Spleen (tissue), 11 donors: ENCODE data around the gene AP2M1. TPM values are rescaled to one million over a fixed set of nuclear protein-coding genes. Genes with fewer than 3 reads are reported as not detected.

Experiments
- DNase-seq: peaks from one replicate; pipeline ENCODE4 v3.0.0-alpha.2; 2020
- H3K27ac ChIP-seq, 8 donors: fragments of 200-600 bp; sonication (generic) in 7 of 8; 1 replicate in 4 of 8; 2 replicates in 4 of 8; pipeline versions ENCODE4 v1.5.0 to v1.8.0; 2016 to 2021; ENCODE audit warnings: inconsistent platforms in 4 of 8, mild to moderate bottlenecking in 4 of 8, moderate library complexity in 1 of 8
- H3K27me3 ChIP-seq, 7 donors: fragments of 200-600 bp; sonication (generic) in 6 of 7; replicated peaks in 1 of 7; 1 replicate in 4 of 7; 2 replicates in 3 of 7; pipeline versions ENCODE4 v1.5.0 to v1.8.0; 2016 to 2021; ENCODE audit warnings: inconsistent platforms in 3 of 7, mild to moderate bottlenecking in 1 of 7
- H3K36me3 ChIP-seq, 6 donors: fragments of 200-600 bp; sonication (generic) in 5 of 6; 1 replicate in 4 of 6; 2 replicates in 2 of 6; pipeline versions ENCODE4 v1.5.0 to v1.8.0; 2016 to 2021; ENCODE audit warnings: inconsistent platforms in 2 of 6
- H3K4me1 ChIP-seq, 6 donors: fragments of 200-600 bp; sonication (generic) in 5 of 6; 1 replicate in 3 of 6; 2 replicates in 3 of 6; pipeline versions ENCODE4 v1.5.0 to v1.8.0; 2016 to 2021; ENCODE audit warnings: inconsistent platforms in 3 of 6
- H3K4me3 ChIP-seq, 8 donors: fragments of 200-600 bp; sonication (generic) in 7 of 8; 1 replicate in 4 of 8; 2 replicates in 4 of 8; pipeline versions ENCODE4 v1.5.0 to v1.8.0; 2016 to 2021; ENCODE audit warnings: inconsistent platforms in 4 of 8, mild to moderate bottlenecking in 4 of 8, moderate library complexity in 2 of 8
- H3K9me3 ChIP-seq, 8 donors: fragments of 200-600 bp; sonication (generic) in 7 of 8; 1 replicate in 4 of 8; 2 replicates in 4 of 8; pipeline versions ENCODE4 v1.5.0 to v1.8.0; 2016 to 2021; ENCODE audit warnings: inconsistent platforms in 4 of 8
- POLR2A ChIP-seq, 3 donors: fragments of 450-650 bp; IDR thresholded peaks; one replicate each; pipeline ENCODE4 v1.5.1; 2017; ENCODE audit warnings: antibody characterized with exemption in 3 of 3, mild to moderate bottlenecking in 1 of 3
- POLR2AphosphoS5 ChIP-seq, 3 donors: sonication (generic); formaldehyde crosslinking; IDR thresholded peaks; one replicate each; pipeline ENCODE4 v1.5.1; 2017; ENCODE audit warnings: antibody characterized with exemption in 3 of 3
- WGBS, 5 donors: extraction: QIAGEN DNeasy Blood & Tissue Kit in 3 of 5; methylation state at CpG; one replicate each; pipeline versions ENCODE4 v1.1.5 to v1.1.7; 2013 to 2018; 5-methylcytosine and 5-hydroxymethylcytosine counted together
- intact Hi-C: fragments of 100-400 bp; cut with DNase I; formaldehyde crosslinking; loops from one replicate; pipeline ENCODE4 v1.15.0; 2023; ENCODE audit warnings: low total_unique reads
- polyA plus RNA-seq, 3 donors: library from polyadenylated mRNA; stranded (reverse); fragments of 200-250 nt; gene quantifications; one replicate each; pipeline ENCODE4 v1.2.1, GENCODE V29; 2013
- total RNA-seq, 7 donors: library from RNA; depleted of rRNA in 3 of 7; stranded (reverse); fragments of >200 nt in 3 of 7; fragmentation: NEBNext Ultra II Directional in 4 of 7; extraction: Animal tissue kit (Norgen Biotek cat#: 25700) in 4 of 7; gene quantifications; one replicate each; pipeline versions ENCODE4 v1.1.0 to v1.2.1, GENCODE V29; 2016 to 2021
- TF ChIP-seq, protein P1 (sequence below), 11 experiments: fragments of 200-600 bp in 7 of 11; fragments of 450-650 bp in 4 of 11; sonication (generic) in 4 of 11; IDR thresholded peaks in 8 of 11; conservative IDR thresholded peaks in 3 of 11; 1 replicate in 7 of 11; 2 replicates in 4 of 11; pipeline versions ENCODE4 v1.4.0 to v1.8.0; 2016 to 2021; ENCODE audit warnings: antibody characterized with exemption in 11 of 11, inconsistent platforms in 4 of 11, mild to moderate bottlenecking in 1 of 11
- donor health status: healthy with polysubstance abuse.
- donor health status: DM: no; HTN: no; CAD: no; lungs with moderate emphysema.
- donor health status: DM: no; HTN: no; CAD: no.
- donor health status: Bipolar disorder and iron deficiency.
- donor health status: healthy.
- donor health status: DM: no; HTN: no; CAD: no.
- donor health status: DM: yes; HTN: yes; CAD: no.

The AP2M1 gene
- total and polyA plus RNA-seq, 10 donors: 98.7 to 254 (median 195) TPM

- WGBS, 5 donors: 96 to 100% (median 98%) methylated on average over 6 to 10 of the region's 10 CpGs
- TF ChIP-seq POLR2A (IDR thresholded peaks at IDR 0.05): no peak
- TF ChIP-seq POLR2AphosphoS5 (IDR thresholded peaks at IDR 0.05): no peak
- TF ChIP-seq, protein P1, sequence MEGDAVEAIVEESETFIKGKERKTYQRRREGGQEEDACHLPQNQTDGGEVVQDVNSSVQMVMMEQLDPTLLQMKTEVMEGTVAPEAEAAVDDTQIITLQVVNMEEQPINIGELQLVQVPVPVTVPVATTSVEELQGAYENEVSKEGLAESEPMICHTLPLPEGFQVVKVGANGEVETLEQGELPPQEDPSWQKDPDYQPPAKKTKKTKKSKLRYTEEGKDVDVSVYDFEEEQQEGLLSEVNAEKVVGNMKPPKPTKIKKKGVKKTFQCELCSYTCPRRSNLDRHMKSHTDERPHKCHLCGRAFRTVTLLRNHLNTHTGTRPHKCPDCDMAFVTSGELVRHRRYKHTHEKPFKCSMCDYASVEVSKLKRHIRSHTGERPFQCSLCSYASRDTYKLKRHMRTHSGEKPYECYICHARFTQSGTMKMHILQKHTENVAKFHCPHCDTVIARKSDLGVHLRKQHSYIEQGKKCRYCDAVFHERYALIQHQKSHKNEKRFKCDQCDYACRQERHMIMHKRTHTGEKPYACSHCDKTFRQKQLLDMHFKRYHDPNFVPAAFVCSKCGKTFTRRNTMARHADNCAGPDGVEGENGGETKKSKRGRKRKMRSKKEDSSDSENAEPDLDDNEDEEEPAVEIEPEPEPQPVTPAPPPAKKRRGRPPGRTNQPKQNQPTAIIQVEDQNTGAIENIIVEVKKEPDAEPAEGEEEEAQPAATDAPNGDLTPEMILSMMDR (IDR thresholded peaks at IDR 0.05 in 8 of 11, conservative IDR thresholded peaks at IDR 0.05 in 3 of 11): no peak
- Histone ChIP-seq H3K36me3 (peaks cover 4 to 90% (median 81%) of the 10 kb centered on the region in 6 donors), H3K27ac (no peak overlapping the region), H3K4me1 (peaks cover 0 to 22% (median 8%) of the 10 kb centered on the region in 6 donors), H3K27me3 (no peaks in the 10 kb centered on the region), H3K4me3 (no peak overlapping the region), H3K9me3 (no peaks in the 10 kb centered on the region)
- DNase-seq: no peak
- intact Hi-C loops: no loop called here
Observed at GRCh38 chr3:184192889-184193288, 18.2 kb downstream of the AP2M1 start.

GRCh38 chr3:184193991-184194539 lies 19.4 kb downstream of the AP2M1 start:
- TF ChIP-seq POLR2A (IDR thresholded peaks at IDR 0.05) (no peak), POLR2AphosphoS5 (IDR thresholded peaks at IDR 0.05) (no peak)
- TF ChIP-seq, protein P1 (IDR thresholded peaks at IDR 0.05 in 8 of 11, conservative IDR thresholded peaks at IDR 0.05 in 3 of 11): no peak
- intact Hi-C loops: no loop called here
- peaks cover 4 to 78% (median 70%) of the 10 kb centered on the region in 6 donors for H3K36me3 ChIP-seq
- H3K4me1 ChIP-seq: peaks cover 0 to 10% (median 0%) of the 10 kb centered on the region in 6 donors
- H3K27ac ChIP-seq: no peak overlapping the region
- H3K4me3 ChIP-seq: no peak overlapping the region
- H3K9me3 ChIP-seq: no peaks in the 10 kb centered on the region
- no peaks in the 10 kb centered on the region for H3K27me3 ChIP-seq
- DNase-seq: no peak
- 80 to 95% (median 86%) methylated on average over 5 to 9 of the region's 9 CpGs for WGBS, 5 donors

GRCh38 chr3:184196536-184196935 lies 21.9 kb downstream of the AP2M1 start:
- Histone ChIP-seq H3K36me3 (peaks cover 4 to 53% (median 46%) of the 10 kb centered on the region in 6 donors), H3K4me1 (no peaks in the 10 kb centered on the region), H3K4me3 (no peak overlapping the region), H3K27ac (no peak overlapping the region), H3K27me3 (no peaks in the 10 kb centered on the region), H3K9me3 (no peaks in the 10 kb centered on the region)
- no peak for DNase-seq
- intact Hi-C loops: no loop called here
- 85 to 100% (median 90%) methylated on average over 2 to 6 of the region's 6 CpGs for WGBS, 5 donors
- TF ChIP-seq, protein P1 (IDR thresholded peaks at IDR 0.05 in 8 of 11, conservative IDR thresholded peaks at IDR 0.05 in 3 of 11): no peak
- TF ChIP-seq POLR2AphosphoS5 (IDR thresholded peaks at IDR 0.05) (no peak), POLR2A (IDR thresholded peaks at IDR 0.05) (no peak)

GRCh38 chr3:184198509-184198908 lies 23.9 kb downstream of the AP2M1 start:
- TF ChIP-seq POLR2AphosphoS5 (IDR thresholded peaks at IDR 0.05): no peak
- TF ChIP-seq POLR2A (IDR thresholded peaks at IDR 0.05): no peak
- Histone ChIP-seq H3K4me1 (no peaks in the 10 kb centered on the region), H3K9me3 (no peaks in the 10 kb centered on the region), H3K27ac (no peak overlapping the region), H3K27me3 (no peaks in the 10 kb centered on the region), H3K36me3 (peaks cover 4 to 34% (median 27%) of the 10 kb centered on the region in 6 donors), H3K4me3 (no peak overlapping the region)
- WGBS, 5 donors: 88 to 95% (median 91%) methylated on average over 9 of the region's 9 CpGs
- intact Hi-C loops: no loop called here
- no peak for DNase-seq
